ENCODE data around the gene CD163L1.

The CD163L1 gene

GRCh38 chr12:7375145-7375543 is 68.8 kb downstream of the CD163L1 start:
- TF ChIP-seq EZH2phosphoT487 (IDR thresholded peaks at IDR 0.05; ENCODE audit: borderline replicate concordance) (no peak), CTCF (conservative IDR thresholded peaks at IDR 0.05; ENCODE audit: low read length) (no peak)
- H3K27me3 ChIP-seq (ENCODE audit: insufficient read depth, low read length, poor library complexity, severe bottlenecking): no peaks in the 10 kb centered on the region
- H3K9me2 ChIP-seq (replicated peaks; ENCODE audit: low read depth, low read length): no peaks in the 10 kb centered on the region
- no peaks in the 10 kb centered on the region for H3K79me2 ChIP-seq (ENCODE audit: insufficient read depth, low read length)
- H3K4me2 ChIP-seq (ENCODE audit: low read depth, low read length, poor library complexity, severe bottlenecking): no peak overlapping the region
- no peaks in the 10 kb centered on the region for H3K9me3 ChIP-seq (ENCODE audit: insufficient read depth, low read depth, low read length)
- H3F3A ChIP-seq (ENCODE audit: low read depth): no peaks in the 10 kb centered on the region
- no peaks in the 10 kb centered on the region for H4K20me1 ChIP-seq (ENCODE audit: insufficient read depth, low read length, poor library complexity, severe bottlenecking)
- H3K36me3 ChIP-seq (ENCODE audit: insufficient read depth, low read length): no peaks in the 10 kb centered on the region
- H3K4me3 ChIP-seq (ENCODE audit: low read length, poor library complexity, severe bottlenecking): no peak overlapping the region
- H2AFZ ChIP-seq (ENCODE audit: low read length): no peak overlapping the region
- no peak overlapping the region for H3K9ac ChIP-seq (ENCODE audit: low read depth, low read length, poor library complexity, severe bottlenecking)
- H3K4me1 ChIP-seq (ENCODE audit: insufficient read depth, low read length, poor library complexity, severe bottlenecking): no peaks in the 10 kb centered on the region

- Histone ChIP-seq H3F3A (ENCODE audit: low read depth) (no peaks in the 10 kb centered on the region), H3K9ac (ENCODE audit: low read depth, low read length, poor library complexity, severe bottlenecking) (no peak overlapping the region), H3K4me3 (ENCODE audit: low read length, poor library complexity, severe bottlenecking) (no peak overlapping the region), H3K79me2 (ENCODE audit: insufficient read depth, low read length) (no peaks in the 10 kb centered on the region), H3K9me2 (replicated peaks; ENCODE audit: low read depth, low read length) (no peaks in the 10 kb centered on the region), H4K20me1 (ENCODE audit: insufficient read depth, low read length, poor library complexity, severe bottlenecking) (no peaks in the 10 kb centered on the region), H3K4me2 (ENCODE audit: low read depth, low read length, poor library complexity, severe bottlenecking) (no peak overlapping the region), H3K27me3 (ENCODE audit: insufficient read depth, low read length, poor library complexity, severe bottlenecking) (no peaks in the 10 kb centered on the region), H3K9me3 (ENCODE audit: insufficient read depth, low read depth, low read length) (no peaks in the 10 kb centered on the region), H3K4me1 (ENCODE audit: insufficient read depth, low read length, poor library complexity, severe bottlenecking) (no peaks in the 10 kb centered on the region), H3K36me3 (ENCODE audit: insufficient read depth, low read length) (no peaks in the 10 kb centered on the region), H2AFZ (ENCODE audit: low read length) (no peak overlapping the region)
- no peak for TF ChIP-seq EZH2phosphoT487 (IDR thresholded peaks at IDR 0.05; ENCODE audit: borderline replicate concordance)
- peak; percentile 76 for TF ChIP-seq CTCF (conservative IDR thresholded peaks at IDR 0.05; ENCODE audit: low read length)
Observed at GRCh38 chr12:7374423-7375144, 69.4 kb downstream of the CD163L1 start.

GRCh38 chr12:7373226-7373625 is 70.7 kb downstream of the CD163L1 start:
- Histone ChIP-seq H2AFZ (ENCODE audit: low read length) (no peak overlapping the region), H3K27me3 (ENCODE audit: insufficient read depth, low read length, poor library complexity, severe bottlenecking) (no peaks in the 10 kb centered on the region)

More at GRCh38 chr12:7373226-7373625, 70.7 kb downstream of the CD163L1 start:
- Histone ChIP-seq H3F3A (ENCODE audit: low read depth) (no peaks in the 10 kb centered on the region), H3K4me2 (ENCODE audit: low read depth, low read length, poor library complexity, severe bottlenecking) (no peak overlapping the region), H3K79me2 (ENCODE audit: insufficient read depth, low read length) (no peaks in the 10 kb centered on the region), H3K36me3 (ENCODE audit: insufficient read depth, low read length) (no peaks in the 10 kb centered on the region), H3K9me2 (replicated peaks; ENCODE audit: low read depth, low read length) (no peaks in the 10 kb centered on the region), H3K4me1 (ENCODE audit: insufficient read depth, low read length, poor library complexity, severe bottlenecking) (no peaks in the 10 kb centered on the region), H3K9me3 (ENCODE audit: insufficient read depth, low read depth, low read length) (no peaks in the 10 kb centered on the region), H3K4me3 (ENCODE audit: low read length, poor library complexity, severe bottlenecking) (no peak overlapping the region), H4K20me1 (ENCODE audit: insufficient read depth, low read length, poor library complexity, severe bottlenecking) (no peaks in the 10 kb centered on the region), H3K9ac (ENCODE audit: low read depth, low read length, poor library complexity, severe bottlenecking) (no peak overlapping the region)
- TF ChIP-seq CTCF (conservative IDR thresholded peaks at IDR 0.05; ENCODE audit: low read length) (no peak), EZH2phosphoT487 (IDR thresholded peaks at IDR 0.05; ENCODE audit: borderline replicate concordance) (no peak)
